Measurements from ENCODE around the gene EPB41L1. TPM values are rescaled to one million over a fixed set of nuclear protein-coding genes. Genes with fewer than 3 reads are reported as not detected.
A peak's percentile ranks its signal among the peaks of the same experiment; 100 is the strongest.

The EPB41L1 gene
- total and polyA plus RNA-seq, 8 donors = 33.8 to 80.1 (median 38.7) TPM

DNA sequence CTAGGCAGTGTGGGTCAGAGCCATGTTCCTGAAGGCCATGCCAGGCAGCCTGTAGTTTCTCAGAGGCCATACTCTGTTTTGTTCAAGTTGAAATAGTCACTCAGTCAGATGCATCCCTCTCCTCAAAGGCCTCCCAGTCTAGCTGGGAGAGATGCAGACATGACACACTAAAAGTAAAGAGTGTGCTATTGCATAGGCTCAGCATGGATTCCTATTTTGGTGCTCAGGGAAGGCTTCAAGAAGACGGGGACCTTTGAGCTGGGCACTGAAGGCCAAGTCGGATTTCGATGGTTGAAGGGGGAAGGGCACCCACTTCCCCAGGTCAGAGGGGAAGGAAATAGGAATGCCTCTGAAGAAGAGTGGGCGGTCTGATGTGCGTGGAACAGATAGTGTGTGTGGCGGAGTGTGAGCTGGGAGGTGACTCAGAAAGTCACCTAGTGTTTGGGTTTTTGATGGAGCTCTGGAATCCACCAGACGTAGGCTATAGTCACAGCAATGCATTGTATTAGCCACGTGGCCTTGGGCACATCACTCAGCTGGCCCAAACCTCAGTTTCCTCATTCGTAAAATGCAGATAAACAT lies 3.7 kb downstream of the EPB41L1 start:
- TF ChIP-seq CTCF (IDR thresholded peaks at IDR 0.05) = no peak
- Histone ChIP-seq H3K4me3 (no peak overlapping the region), H3K4me1 (peaks cover 7 to 20% of the 10 kb centered on the region in 2 donors), H3K27ac (no peak overlapping the region), H3K36me3 (no peaks in the 10 kb centered on the region), H3K27me3 (peaks cover 0 to 30% of the 10 kb centered on the region in 2 donors), H3K9me3 (no peaks in the 10 kb centered on the region)
- ATAC-seq (no peak), DNase-seq (peak in 1 of 4 donors; percentile 1)
- intact Hi-C loops (cut with DNase I) = no loop called here

- no peaks in the 10 kb centered on the region for H3K9me3 ChIP-seq
- H3K4me3 ChIP-seq = no peak overlapping the region
- no peak for TF ChIP-seq CTCF (IDR thresholded peaks at IDR 0.05)
- H3K27ac ChIP-seq = no peak overlapping the region
- peaks cover 0 to 16% of the 10 kb centered on the region in 2 donors for H3K27me3 ChIP-seq
- no peaks in the 10 kb centered on the region for H3K36me3 ChIP-seq
- intact Hi-C loops (cut with DNase I) = no loop called here
- DNase-seq (no peak), ATAC-seq (no peak)
- peaks cover 7 to 10% of the 10 kb centered on the region in 2 donors for H3K4me1 ChIP-seq
Measured at GRCh38 chr20:36159833-36160232, 5.3 kb downstream of the EPB41L1 start.

DNA sequence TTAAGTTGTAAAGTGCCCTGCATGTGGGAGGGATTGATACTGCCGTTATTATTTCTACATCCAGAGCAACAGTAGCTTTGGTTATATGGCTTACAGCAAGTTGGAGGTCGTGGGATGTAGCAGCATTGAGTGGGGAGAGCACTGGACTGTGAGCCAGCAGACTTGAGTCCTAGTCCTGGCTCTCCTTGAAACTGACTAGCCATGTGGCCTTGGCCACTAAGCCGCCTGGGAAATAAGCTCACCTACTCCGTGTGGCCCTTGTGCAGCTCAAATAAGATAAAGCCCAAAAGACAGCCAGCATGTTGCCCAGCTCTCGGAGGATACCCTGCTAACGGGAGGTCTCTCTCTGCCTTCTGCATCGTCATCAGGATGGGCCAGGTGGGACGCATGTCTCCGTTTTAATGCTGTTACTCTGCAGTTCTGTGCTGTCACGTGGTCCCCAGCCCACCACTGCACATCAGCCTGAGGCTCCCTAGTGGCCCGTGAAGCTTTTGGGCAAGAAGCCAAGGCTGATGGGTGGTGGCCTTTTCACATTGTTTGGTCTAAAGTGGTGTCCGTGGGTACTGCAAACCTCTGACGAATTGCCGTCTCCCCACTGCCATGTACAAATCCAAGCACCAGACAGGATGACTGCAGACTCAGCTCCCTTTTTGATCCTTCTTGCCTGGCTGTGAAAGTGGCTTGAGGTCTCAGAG lies 7.9 kb downstream of the EPB41L1 start:
- no peaks in the 10 kb centered on the region for H3K27me3 ChIP-seq
- H3K4me1 ChIP-seq = no peaks in the 10 kb centered on the region
- DNase-seq (no peak), ATAC-seq (no peak)
- intact Hi-C loops (cut with DNase I) = no loop called here
- H3K9me3 ChIP-seq = no peaks in the 10 kb centered on the region
- H3K4me3 ChIP-seq = no peak overlapping the region
- H3K27ac ChIP-seq = no peak overlapping the region
- H3K36me3 ChIP-seq = no peaks in the 10 kb centered on the region
- TF ChIP-seq CTCF (IDR thresholded peaks at IDR 0.05) = no peak

DNA sequence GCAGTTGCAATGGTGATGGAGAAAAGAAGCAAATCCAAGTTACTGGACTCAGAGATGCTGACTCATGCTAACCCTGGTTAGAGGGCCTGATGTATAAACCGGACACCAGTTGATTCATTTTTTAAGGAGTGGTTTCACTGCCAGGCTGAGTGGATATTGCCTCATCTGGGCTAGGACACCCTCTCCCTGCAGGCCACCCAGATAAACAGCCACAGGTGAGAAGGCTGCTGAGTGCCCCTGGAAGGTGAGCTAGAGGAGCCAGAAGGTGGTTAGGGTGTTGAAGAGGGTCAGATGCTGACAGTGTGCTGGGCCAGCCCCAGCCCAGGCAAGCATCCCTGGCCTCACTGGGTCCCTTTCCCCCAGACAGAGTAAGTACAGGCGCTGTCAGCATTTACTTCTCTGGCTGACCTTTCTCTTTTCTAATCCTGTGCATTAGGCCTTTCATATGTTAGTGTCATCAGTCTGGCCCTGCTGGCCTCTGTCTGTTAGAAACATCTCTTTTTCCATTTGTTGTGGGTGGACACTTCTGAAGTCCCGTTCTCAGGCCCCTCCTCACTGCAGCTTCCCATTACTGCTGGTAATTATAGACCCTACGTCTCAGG lies 13.5 kb downstream of the EPB41L1 start:
- intact Hi-C loops (cut with DNase I) = no loop called here
- peak; percentile 77 for ATAC-seq
- no peak for TF ChIP-seq CTCF (IDR thresholded peaks at IDR 0.05)

GRCh38 chr20:36170542-36171215 lies 16.1 kb downstream of the EPB41L1 start:
- TF ChIP-seq CTCF (IDR thresholded peaks at IDR 0.05) = no peak
- intact Hi-C loops (cut with DNase I) = no loop called here
- Histone ChIP-seq H3K36me3 (peaks cover 0 to 7% of the 10 kb centered on the region in 2 donors), H3K27me3 (no peaks in the 10 kb centered on the region), H3K27ac (no peak overlapping the region), H3K4me3 (no peak overlapping the region), H3K9me3 (no peaks in the 10 kb centered on the region), H3K4me1 (peaks cover 0 to 2% of the 10 kb centered on the region in 2 donors)
- ATAC-seq (no peak), DNase-seq (peak in 1 of 4 donors; percentile 4)

More for the DNA sequence above, 13.5 kb downstream of the EPB41L1 start:
- Histone ChIP-seq H3K27ac (no peak overlapping the region), H3K4me1 (peaks cover 0 to 2% of the 10 kb centered on the region in 2 donors), H3K4me3 (no peak overlapping the region), H3K36me3 (no peaks in the 10 kb centered on the region), H3K9me3 (no peaks in the 10 kb centered on the region), H3K27me3 (no peaks in the 10 kb centered on the region)
- peak in 1 of 4 donors; percentile 20 for DNase-seq
